Measurements from ENCODE around the gene CREBRF. TPM values are rescaled to one million over a fixed set of nuclear protein-coding genes. Genes with fewer than 3 reads are reported as not detected.

Gene CREBRF
- total and polyA plus RNA-seq, 2 of the 4 experiments (the other 2 are of a cell fraction) = 3.2 to 16.1 TPM

GRCh38 chr5:173180331-173180730, 124.2 kb downstream of the CREBRF start:
- ChIA-PET POLR2A (ENCODE audit: unreplicated experiment) (no interaction called here), CTCF (no interaction called here)
- Histone ChIP-seq H3K27me3 (ENCODE audit: control insufficient read depth, insufficient read depth, low read length) (peaks cover 16% of the 10 kb centered on the region), H3K4me1 (ENCODE audit: control insufficient read depth, insufficient read depth, low read length) (no peaks in the 10 kb centered on the region), H3K4me3 (ENCODE audit: insufficient read depth, low read depth, low read length) (no peak overlapping the region), H3K14ac (replicated peaks; ENCODE audit: low read depth, low read length) (no peak overlapping the region), H2BK15ac (ENCODE audit: low read depth, low read length) (no peak overlapping the region), H2AFZ (replicated peaks; ENCODE audit: low read length, poor library complexity) (no peak overlapping the region), H2BK20ac (ENCODE audit: low read depth, low read length) (no peak overlapping the region), H3K18ac (ENCODE audit: low read depth, low read length) (no peak overlapping the region), H3K36me3 (ENCODE audit: control insufficient read depth, insufficient read depth, low read length) (no peaks in the 10 kb centered on the region), H3K56ac (ENCODE audit: extremely low read depth, insufficient read depth, low read length) (no peak overlapping the region), H3K27ac (ENCODE audit: insufficient read depth, low read length) (no peak overlapping the region), H4K91ac (ENCODE audit: insufficient read depth, low read depth, low read length) (no peak overlapping the region), H2AK5ac (ENCODE audit: low read depth, low read length) (no peak overlapping the region), H2AK9ac (replicated peaks; ENCODE audit: low read depth, low read length, poor library complexity) (no peak overlapping the region), H3K79me1 (ENCODE audit: low read depth in 1 of 2, low read length in 2 of 2) (no peaks in the 10 kb centered on the region), H4K20me1 (ENCODE audit: insufficient read depth, low read length) (no peaks in the 10 kb centered on the region), H3K9ac (ENCODE audit: low read depth, low read length) (no peak overlapping the region), H2BK120ac (ENCODE audit: low read depth, low read length) (no peak overlapping the region), H3K23ac (ENCODE audit: low read depth, low read length) (no peak overlapping the region), H3K4ac (ENCODE audit: low read depth, low read length) (no peak overlapping the region), H2BK5ac (ENCODE audit: low read depth, low read length, poor library complexity, severe bottlenecking) (no peak overlapping the region), H3K9me1 (ENCODE audit: insufficient read depth, low read length) (no peaks in the 10 kb centered on the region), H4K8ac (ENCODE audit: low read depth in 2 of 2, low read length in 2 of 2) (no peak overlapping the region), H4K5ac (ENCODE audit: low read depth, low read length) (no peak overlapping the region), H3K9me3 (ENCODE audit: control insufficient read depth, insufficient read depth, low read length) (peaks cover 10% of the 10 kb centered on the region), H3K4me2 (ENCODE audit: low read depth, low read length) (no peak overlapping the region)
- DNase-seq (no peak), ATAC-seq (ENCODE audit: low read depth) (no peak)
- no CpG with 5 or more reads among the region's 2 CpGs for WGBS, 2 experiments (ENCODE audit: extremely low coverage in 2 of 2, insufficient read length in 1 of 2)
- intact Hi-C loops (cut with micrococcal nuclease) (no loop called here), dilution Hi-C loops (cut with HindIII; ENCODE audit: low sequenced_read_pairs, unreplicated experiment) (no loop called here), in situ Hi-C loops (cut with MboI; ENCODE audit: low sequenced_read_pairs) (no loop called here)
- TF ChIP-seq RAD21 (IDR thresholded peaks at IDR 0.05; ENCODE audit: low read length) (no peak), RFX5 (IDR thresholded peaks at IDR 0.05; ENCODE audit: low read depth, low read length) (no peak), NFE2L2 (IDR thresholded peaks at IDR 0.05; ENCODE audit: low read depth, low read length) (no peak), CEBPB (IDR thresholded peaks at IDR 0.05; ENCODE audit: low read depth, low read length) (no peak), CHD1 (IDR thresholded peaks at IDR 0.05; ENCODE audit: low read depth, low read length) (no peak)
- TF ChIP-seq, protein P1, sequence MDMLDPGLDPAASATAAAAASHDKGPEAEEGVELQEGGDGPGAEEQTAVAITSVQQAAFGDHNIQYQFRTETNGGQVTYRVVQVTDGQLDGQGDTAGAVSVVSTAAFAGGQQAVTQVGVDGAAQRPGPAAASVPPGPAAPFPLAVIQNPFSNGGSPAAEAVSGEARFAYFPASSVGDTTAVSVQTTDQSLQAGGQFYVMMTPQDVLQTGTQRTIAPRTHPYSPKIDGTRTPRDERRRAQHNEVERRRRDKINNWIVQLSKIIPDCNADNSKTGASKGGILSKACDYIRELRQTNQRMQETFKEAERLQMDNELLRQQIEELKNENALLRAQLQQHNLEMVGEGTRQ (IDR thresholded peaks at IDR 0.05; ENCODE audit: low read depth, low read length) = no peak
- no TSS peak for BruUV-seq (replicated peaks)

Data from IMR-90 (cell line).